ENCODE measurements around the gene MAPK10.
"Not testable (repeated sequence)": the region's sequence is repeated elsewhere in the genome, so short reads cannot be mapped to it uniquely, and the experiment has no call there.

The MAPK10 gene

GRCh38 chr4:86099348-86099747 is 260.5 kb downstream of the MAPK10 start:
- DNase-seq: no peak

- no peak for DNase-seq
Measured at GRCh38 chr4:86098691-86099090, 261.2 kb downstream of the MAPK10 start.

- DNase-seq: no peak
Measured at GRCh38 chr4:86096373-86096772, 263.5 kb downstream of the MAPK10 start.

GRCh38 chr4:86092684-86093083 is 267.2 kb downstream of the MAPK10 start:
- no peak for DNase-seq

GRCh38 chr4:86091201-86091600 is 268.7 kb downstream of the MAPK10 start:
- DNase-seq: no peak

- DNase-seq: no peak
Measured at GRCh38 chr4:86089781-86090323, 270.0 kb downstream of the MAPK10 start.

GRCh38 chr4:86089053-86089452 is 270.8 kb downstream of the MAPK10 start:
- no peak for DNase-seq

GRCh38 chr4:86075796-86076195 is 284.1 kb downstream of the MAPK10 start:
- DNase-seq: not testable (repeated sequence)

- DNase-seq: no peak
Measured at GRCh38 chr4:86060341-86060740, 299.5 kb downstream of the MAPK10 start.

- no peak for DNase-seq
Measured at GRCh38 chr4:86058621-86059020, 301.2 kb downstream of the MAPK10 start.

- DNase-seq: no peak
Measured at GRCh38 chr4:86055898-86056297, 304.0 kb downstream of the MAPK10 start.

- DNase-seq: no peak
Measured at GRCh38 chr4:86054286-86055032, 305.4 kb downstream of the MAPK10 start.

GRCh38 chr4:86050496-86050895 is 309.4 kb downstream of the MAPK10 start:
- no peak for DNase-seq

GRCh38 chr4:86048426-86048825 is 311.4 kb downstream of the MAPK10 start:
- DNase-seq: no peak

GRCh38 chr4:86044593-86044985 is 315.3 kb downstream of the MAPK10 start:
- no peak for DNase-seq

GRCh38 chr4:86043755-86044592 is 315.9 kb downstream of the MAPK10 start:
- no peak for DNase-seq

- no peak for DNase-seq
Measured at GRCh38 chr4:86038037-86038436, 321.8 kb downstream of the MAPK10 start.

- no peak for DNase-seq
Measured at GRCh38 chr4:86036736-86037135, 323.1 kb downstream of the MAPK10 start.

- no peak for DNase-seq
Measured at GRCh38 chr4:86035688-86036087, 324.2 kb downstream of the MAPK10 start.

GRCh38 chr4:86034616-86035015 is 325.2 kb downstream of the MAPK10 start:
- no peak for DNase-seq

GRCh38 chr4:86033171-86033570 is 326.7 kb downstream of the MAPK10 start:
- no peak for DNase-seq

- no peak for DNase-seq
Measured at GRCh38 chr4:86032476-86033022, 327.3 kb downstream of the MAPK10 start.

- no peak for DNase-seq
Measured at GRCh38 chr4:86031927-86032326, 327.9 kb downstream of the MAPK10 start.

GRCh38 chr4:86026720-86027119 is 333.1 kb downstream of the MAPK10 start:
- DNase-seq: no peak

Measured in stimulated activated CD4-positive, alpha-beta T cell treated with anti-CD3 and anti-CD28 coated beads, Interleukin-4, amount 100 ng/mL, for 1 hour (primary cell).